GM12878 (cell line): ENCODE measurements around the gene CA5A. TPM values are rescaled to one million over a fixed set of nuclear protein-coding genes. Genes with fewer than 3 reads are reported as not detected.

ENCODE experiments used
- ATAC-seq: fragments of 200-7000 bp; cut with Tn5 transposase; 3 replicates; pipeline ENCODE4 v1.9.1; 2020; ENCODE audit warnings: mild to moderate bottlenecking, moderate library complexity
- BruUV-seq: library from RNA; stranded (reverse); fragments of 400-500 nt; replicated peaks from 2 replicates; lab custom pipeline; 2021; lab: Mats Ljungman, UMichigan
- CTCF ChIA-PET: fragments of 300-600 bp; sonication (Branson Sonifier 250); formaldehyde crosslinking; extraction: SDS; loops from one replicate; lab custom pipeline; 2021; ENCODE audit warnings: inconsistent platforms; lab: Yijun Ruan, JAX
- POLR2A ChIA-PET: fragments of 350-600 bp; formaldehyde crosslinking; extraction: SDS; loops from one replicate; lab custom pipeline; 2021; ENCODE audit warnings: inconsistent platforms; lab: Charles Lee
- RAD21 ChIA-PET: fragments of 300-600 bp; sonication (Branson Sonifier 250); formaldehyde crosslinking; loops from one replicate; lab custom pipeline; 2023; ENCODE audit warnings: antibody characterized with exemption; ENCODE audit not compliant: unreplicated experiment; lab: Charles Lee
- SMC1A ChIA-PET: fragments of 300-600 bp; sonication (Branson Sonifier 250); formaldehyde crosslinking; loops from one replicate; lab custom pipeline; 2023; ENCODE audit not compliant: unreplicated experiment, uncharacterized antibody; lab: Charles Lee
- DNase-seq: peaks from one replicate; pipeline ENCODE4 v3.0.0-alpha.2; 2011; ENCODE audit warnings: low read depth, low spot score
- FAIRE-seq: peaks from 3 replicates; lab custom pipeline; 2011; peaks lifted over from hg19 to GRCh38; lab: Jason Lieb, UNC
- H2AFZ ChIP-seq: 2 replicates; pipeline ENCODE4 v1.6.0; 2011; ENCODE audit warnings: low read depth, low read length, control low read depth; ENCODE audit not compliant: control insufficient read depth
- H3K27ac ChIP-seq: 2 replicates; pipeline ENCODE4 v1.5.1; 2011; ENCODE audit warnings: control low read depth; ENCODE audit not compliant: control insufficient read depth, insufficient read depth
- H3K27me3 ChIP-seq, 2 experiments: replicated peaks in 1 of 2; 2 replicates each; pipeline versions ENCODE4 v1.6.0 to v1.6.1; 2011; ENCODE audit warnings: low read length in 1 of 2; ENCODE audit not compliant: control insufficient read depth in 2 of 2, insufficient read depth in 2 of 2
- H3K36me3 ChIP-seq, 2 experiments: 2 replicates each; pipeline ENCODE4 v1.5.1; 2011; ENCODE audit warnings: low read length in 1 of 2; ENCODE audit not compliant: control insufficient read depth in 2 of 2, insufficient read depth in 2 of 2
- H3K4me1 ChIP-seq: 2 replicates; pipeline ENCODE4 v1.6.1; 2011; ENCODE audit warnings: mild to moderate bottlenecking, low read length, moderate library complexity, mixed read lengths; ENCODE audit not compliant: control insufficient read depth, insufficient read depth
- H3K4me2 ChIP-seq: 2 replicates; pipeline ENCODE4 v1.6.0; 2011; ENCODE audit warnings: control low read depth; ENCODE audit not compliant: control insufficient read depth, insufficient read depth
- H3K4me3 ChIP-seq: fragments of 200-600 bp; sonication (generic); 2 replicates; pipeline ENCODE4 v1.5.1; 2016
- H3K79me2 ChIP-seq: 2 replicates; pipeline ENCODE4 v1.6.0; 2011; ENCODE audit warnings: low read length; ENCODE audit not compliant: control insufficient read depth, insufficient read depth
- H3K9ac ChIP-seq: 2 replicates; pipeline ENCODE4 v1.8.0; 2011; ENCODE audit warnings: low read length, control low read depth, mixed read lengths; ENCODE audit not compliant: control insufficient read depth, insufficient read depth
- H3K9me3 ChIP-seq: replicated peaks from 3 replicates; pipeline ENCODE4 v1.5.1; 2011; ENCODE audit warnings: mild to moderate bottlenecking, low read length; ENCODE audit not compliant: control insufficient read depth, insufficient read depth
- H4K20me1 ChIP-seq: 2 replicates; pipeline ENCODE4 v1.6.0; 2011; ENCODE audit not compliant: control insufficient read depth, insufficient read depth
- ATF7 ChIP-seq: fragments of 450-650 bp; IDR thresholded peaks from 2 replicates; pipeline ENCODE4 v1.6.1; 2016; ENCODE audit warnings: low read depth, mild to moderate bottlenecking
- FOXM1 ChIP-seq: IDR thresholded peaks from 2 replicates; pipeline ENCODE4 v1.6.1; 2012; ENCODE audit warnings: low read depth, mild to moderate bottlenecking, inconsistent platforms, low read length, moderate library complexity
- HSF1 ChIP-seq: fragments of 150-350 bp; IDR thresholded peaks from 2 replicates; pipeline ENCODE4 v1.6.1; 2014; ENCODE audit warnings: mild to moderate bottlenecking, low read depth, low read length
- NFIC ChIP-seq: IDR thresholded peaks from 2 replicates; pipeline ENCODE4 v1.6.1; 2012; ENCODE audit warnings: low read depth, mild to moderate bottlenecking, inconsistent platforms, low read length, moderate library complexity
- NFYA ChIP-seq: IDR thresholded peaks from 2 replicates; pipeline ENCODE4 v1.6.1; 2011; ENCODE audit warnings: low read depth, mild to moderate bottlenecking, low read length, improper control_type of control experiment, borderline replicate concordance
- NFYB ChIP-seq: IDR thresholded peaks from 2 replicates; pipeline ENCODE4 v1.6.1; 2011; ENCODE audit warnings: low read depth, mild to moderate bottlenecking, low read length, improper control_type of control experiment, moderate library complexity; ENCODE audit not compliant: insufficient read depth
- PBX3 ChIP-seq: IDR thresholded peaks from 2 replicates; pipeline ENCODE4 v1.6.1; 2011; ENCODE audit warnings: mild to moderate bottlenecking, low read depth, low read length, moderate library complexity; ENCODE audit not compliant: insufficient replicate concordance
- RAD51 ChIP-seq: fragments of 450-650 bp; IDR thresholded peaks from 2 replicates; pipeline ENCODE4 v1.6.1; 2016; ENCODE audit warnings: moderate library complexity, mild to moderate bottlenecking, inconsistent platforms
- RB1 ChIP-seq: fragments of 450-650 bp; formaldehyde crosslinking; IDR thresholded peaks from 2 replicates; pipeline ENCODE4 v1.6.1; 2017; ENCODE audit warnings: mild to moderate bottlenecking, borderline replicate concordance
- SP1 ChIP-seq: IDR thresholded peaks from one replicate; pipeline ENCODE4 v1.6.1; 2011; ENCODE audit warnings: low read depth, low read length
- ZBTB40 ChIP-seq: fragments of 450-650 bp; IDR thresholded peaks from 2 replicates; pipeline ENCODE4 v1.6.1; 2016; ENCODE audit warnings: mild to moderate bottlenecking, moderate library complexity, borderline replicate concordance
- WGBS: methylation state at CpG from one replicate; pipeline ENCODE4 v1.1.6; 2016; ENCODE audit warnings: low lambda C conversion rate; ENCODE audit not compliant: insufficient replicate concordance, insufficient coverage; ENCODE audit errors: missing lambda C conversion rate; 5-methylcytosine and 5-hydroxymethylcytosine counted together
- in situ Hi-C: fragments of 300-500 bp; cut with MboI; formaldehyde crosslinking; loops from 9 replicates; pipeline ENCODE4 v1.14.3; 2018; ENCODE audit warnings: mixed read lengths
- intact Hi-C: fragments of 100-400 bp; cut with micrococcal nuclease; formaldehyde crosslinking; loops from one replicate; pipeline ENCODE4 v1.14.2; 2022; ENCODE audit not compliant: unreplicated experiment
- polyA plus RNA-seq, 11 experiments: library from polyadenylated mRNA; depleted of rRNA in 4 of 11; unstranded in 6 of 11; stranded (reverse) in 5 of 11; fragments of >200 nt; fragmentation: Nextera tagmentation in 4 of 11; fragmentation: Illumina TruSeq in 1 of 11; extraction: Ambion mirVana in 4 of 11; extraction: Trizol in 1 of 11; gene quantifications; 1 replicate in 1 of 11; 2 replicates in 10 of 11; pipeline versions ENCODE4 v1.2.1 to v1.2.3, GENCODE V29; 2011 to 2016; ENCODE audit warnings: inconsistent platforms in 2 of 11, missing spikeins in 2 of 11, low read depth in 1 of 11
- total RNA-seq, 4 experiments: library from RNA; depleted of rRNA in 3 of 4; stranded (reverse); fragments of >200 nt in 3 of 4; fragmentation: Illumina TruSeq in 1 of 4; extraction: Trizol in 1 of 4; gene quantifications; 2 replicates each; pipeline versions ENCODE4 v1.2.1 to v1.2.3, GENCODE V29; 2013 to 2021
- TF ChIP-seq, protein P1 (sequence below): IDR thresholded peaks from 2 replicates; pipeline ENCODE4 v1.6.1; 2012; ENCODE audit warnings: low read length, inconsistent platforms
- TF ChIP-seq, protein P2 (sequence below): fragments of 450-650 bp; IDR thresholded peaks from 2 replicates; pipeline ENCODE4 v1.6.1; 2016; ENCODE audit warnings: mild to moderate bottlenecking

Gene CA5A
- total and polyA plus RNA-seq, 10 of the 15 experiments (the other 5 are each of a cell fraction or from before 2014, with no cell fraction given): not detected

GRCh38 chr16:87939562-87940423 is 3.5 kb upstream of the CA5A start:
- ATAC-seq (peak; percentile 37; the same call in 2 of the 3 replicates), FAIRE-seq (no peak), DNase-seq (no peak)
- H3K4me1 ChIP-seq: no peaks in the 10 kb centered on the region
- no peaks in the 10 kb centered on the region for H3K36me3 ChIP-seq
- H3K79me2 ChIP-seq: no peaks in the 10 kb centered on the region
- H3K27me3 ChIP-seq: no peaks in the 10 kb centered on the region
- ChIA-PET RAD21 (no interaction called here), CTCF (no interaction called here), POLR2A (no interaction called here), SMC1A (no interaction called here)
- H3K4me3 ChIP-seq: no peak overlapping the region
- H3K4me2 ChIP-seq: no peak overlapping the region
- H2AFZ ChIP-seq: no peak overlapping the region
- H4K20me1 ChIP-seq: no peaks in the 10 kb centered on the region
- WGBS: 71% methylated on average over 13 of the region's 13 CpGs
- intact Hi-C loops: no loop called here
- no TSS peak for BruUV-seq
- no peaks in the 10 kb centered on the region for H3K9me3 ChIP-seq
- in situ Hi-C loops: no loop called here
- no peak overlapping the region for H3K27ac ChIP-seq
- H3K9ac ChIP-seq: no peak overlapping the region
- TF ChIP-seq RB1: no peak
- TF ChIP-seq, protein P1, sequence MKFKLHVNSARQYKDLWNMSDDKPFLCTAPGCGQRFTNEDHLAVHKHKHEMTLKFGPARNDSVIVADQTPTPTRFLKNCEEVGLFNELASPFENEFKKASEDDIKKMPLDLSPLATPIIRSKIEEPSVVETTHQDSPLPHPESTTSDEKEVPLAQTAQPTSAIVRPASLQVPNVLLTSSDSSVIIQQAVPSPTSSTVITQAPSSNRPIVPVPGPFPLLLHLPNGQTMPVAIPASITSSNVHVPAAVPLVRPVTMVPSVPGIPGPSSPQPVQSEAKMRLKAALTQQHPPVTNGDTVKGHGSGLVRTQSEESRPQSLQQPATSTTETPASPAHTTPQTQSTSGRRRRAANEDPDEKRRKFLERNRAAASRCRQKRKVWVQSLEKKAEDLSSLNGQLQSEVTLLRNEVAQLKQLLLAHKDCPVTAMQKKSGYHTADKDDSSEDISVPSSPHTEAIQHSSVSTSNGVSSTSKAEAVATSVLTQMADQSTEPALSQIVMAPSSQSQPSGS: no peak
- TF ChIP-seq NFIC: no peak
- no peak for TF ChIP-seq RAD51
- no peak for TF ChIP-seq ZBTB40
- TF ChIP-seq PBX3: peak; percentile 61
- peak; percentile 22 for TF ChIP-seq SP1
- no peak for TF ChIP-seq FOXM1
- no peak for TF ChIP-seq ATF7
- TF ChIP-seq NFYB: peak; percentile 67
- TF ChIP-seq HSF1: no peak
- TF ChIP-seq, protein P2, sequence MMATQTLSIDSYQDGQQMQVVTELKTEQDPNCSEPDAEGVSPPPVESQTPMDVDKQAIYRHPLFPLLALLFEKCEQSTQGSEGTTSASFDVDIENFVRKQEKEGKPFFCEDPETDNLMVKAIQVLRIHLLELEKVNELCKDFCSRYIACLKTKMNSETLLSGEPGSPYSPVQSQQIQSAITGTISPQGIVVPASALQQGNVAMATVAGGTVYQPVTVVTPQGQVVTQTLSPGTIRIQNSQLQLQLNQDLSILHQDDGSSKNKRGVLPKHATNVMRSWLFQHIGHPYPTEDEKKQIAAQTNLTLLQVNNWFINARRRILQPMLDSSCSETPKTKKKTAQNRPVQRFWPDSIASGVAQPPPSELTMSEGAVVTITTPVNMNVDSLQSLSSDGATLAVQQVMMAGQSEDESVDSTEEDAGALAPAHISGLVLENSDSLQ: peak; percentile 83
- TF ChIP-seq NFYA: no peak
